Posterior vena cava (tissue), 2 donors: ENCODE results near the gene COL4A1. TPM values are rescaled to one million over a fixed set of nuclear protein-coding genes. Genes with fewer than 3 reads are reported as not detected.
A peak's percentile ranks its signal among the peaks of the same experiment; 100 is the strongest.

Experiments
- DNase-seq: peaks from one replicate; pipeline ENCODE4 v3.0.0-alpha.2; 2020; ENCODE audit warnings: low spot score
- intact Hi-C, 2 donors: fragments of 100-400 bp; cut with DNase I; formaldehyde crosslinking; loops; one replicate each; pipeline versions ENCODE4 v1.14.1 to v1.14.2; 2022 to 2023
- total RNA-seq, 2 donors: library from RNA; stranded (reverse); fragmentation: NEBNext Ultra II Directional; extraction: Animal tissue kit (Norgen Biotek cat#: 25700); gene quantifications; one replicate each; pipeline ENCODE4 v1.2.1, GENCODE V29; 2021
- donor health status: DM: yes; HTN: yes; CAD: no.
- donor health status: DM: yes; HTN: yes; CAD: no.

Gene COL4A1
- total RNA-seq, 2 donors from 2014 or later: 830 to 1,061 TPM

GRCh38 chr13:110344320-110344719 lies 37.4 kb upstream of the COL4A1 start:
- intact Hi-C loops: no loop called here
- DNase-seq: no peak

GRCh38 chr13:110343241-110343865 lies 36.4 kb upstream of the COL4A1 start:
- intact Hi-C loops: no loop called here
- no peak for DNase-seq

- intact Hi-C loops: no loop called here
Measured at GRCh38 chr13:110342474-110342873, 35.5 kb upstream of the COL4A1 start.

GRCh38 chr13:110341445-110342244 lies 34.7 kb upstream of the COL4A1 start:
- peak; percentile 85 for DNase-seq
- intact Hi-C loops: no loop called here

More at GRCh38 chr13:110342474-110342873, 35.5 kb upstream of the COL4A1 start:
- no peak for DNase-seq

- DNase-seq: peak; percentile 98
- intact Hi-C loops: no loop called here
Measured at GRCh38 chr13:110340812-110341444, 34.0 kb upstream of the COL4A1 start.

- intact Hi-C loops: no loop called here
- no peak for DNase-seq
Measured at GRCh38 chr13:110339975-110340550, 33.1 kb upstream of the COL4A1 start.

- intact Hi-C loops: no loop called here
- no peak for DNase-seq
Measured at GRCh38 chr13:110339263-110339662, 32.3 kb upstream of the COL4A1 start.

- DNase-seq: no peak
- intact Hi-C loops: no loop called here
Measured at GRCh38 chr13:110338441-110339101, 31.6 kb upstream of the COL4A1 start.

GRCh38 chr13:110337247-110337646 lies 30.3 kb upstream of the COL4A1 start:
- no peak for DNase-seq
- intact Hi-C loops: no loop called here

- DNase-seq: no peak
- intact Hi-C loops: no loop called here
Measured at GRCh38 chr13:110336681-110337080, 29.7 kb upstream of the COL4A1 start.

GRCh38 chr13:110336108-110336507 lies 29.2 kb upstream of the COL4A1 start:
- no peak for DNase-seq

GRCh38 chr13:110334841-110335490 lies 28.0 kb upstream of the COL4A1 start:
- no peak for DNase-seq
- intact Hi-C loops: no loop called here

More at GRCh38 chr13:110336108-110336507, 29.2 kb upstream of the COL4A1 start:
- intact Hi-C loops: no loop called here

GRCh38 chr13:110334256-110334655 lies 27.3 kb upstream of the COL4A1 start:
- intact Hi-C loops: no loop called here

GRCh38 chr13:110333837-110334236 lies 26.9 kb upstream of the COL4A1 start:
- DNase-seq: no peak

More at GRCh38 chr13:110334256-110334655, 27.3 kb upstream of the COL4A1 start:
- DNase-seq: no peak

GRCh38 chr13:110332750-110333149 lies 25.8 kb upstream of the COL4A1 start:
- intact Hi-C loops: no loop called here
- DNase-seq: no peak

More at GRCh38 chr13:110333837-110334236, 26.9 kb upstream of the COL4A1 start:
- intact Hi-C loops: no loop called here

- peak; percentile 69 for DNase-seq
Measured at GRCh38 chr13:110331362-110331761, 24.4 kb upstream of the COL4A1 start.

GRCh38 chr13:110330491-110331011 lies 23.6 kb upstream of the COL4A1 start:
- intact Hi-C loops: no loop called here
- DNase-seq: no peak

More at GRCh38 chr13:110331362-110331761, 24.4 kb upstream of the COL4A1 start:
- intact Hi-C loops: no loop called here

GRCh38 chr13:110329798-110330461 lies 23.0 kb upstream of the COL4A1 start:
- DNase-seq: no peak
- intact Hi-C loops: no loop called here
